HG02571 (cell line): ENCODE measurements around the gene DLST.

Source experiments
- ATAC-seq: cut with Tn5 transposase; IDR thresholded peaks from one replicate; pipeline ENCODE4 v1.9.1; 2021; ENCODE audit warnings: mild to moderate bottlenecking, moderate library complexity; ENCODE audit not compliant: unreplicated experiment

The DLST gene

GRCh38 chr14:74881431-74882102, at the start of gene DLST:
Gene DLST, plus strand, starts transcription at chr14:74881916. Its CDS starts 38 bp downstream, at chr14:74881954.
- ATAC-seq, result peak; percentile 92

- ATAC-seq, result no peak
Measured at GRCh38 chr14:74832849-74833248, 48.9 kb upstream of the DLST start.

- no peak for ATAC-seq
Measured at GRCh38 chr14:74834692-74835392, 46.9 kb upstream of the DLST start.

DNA sequence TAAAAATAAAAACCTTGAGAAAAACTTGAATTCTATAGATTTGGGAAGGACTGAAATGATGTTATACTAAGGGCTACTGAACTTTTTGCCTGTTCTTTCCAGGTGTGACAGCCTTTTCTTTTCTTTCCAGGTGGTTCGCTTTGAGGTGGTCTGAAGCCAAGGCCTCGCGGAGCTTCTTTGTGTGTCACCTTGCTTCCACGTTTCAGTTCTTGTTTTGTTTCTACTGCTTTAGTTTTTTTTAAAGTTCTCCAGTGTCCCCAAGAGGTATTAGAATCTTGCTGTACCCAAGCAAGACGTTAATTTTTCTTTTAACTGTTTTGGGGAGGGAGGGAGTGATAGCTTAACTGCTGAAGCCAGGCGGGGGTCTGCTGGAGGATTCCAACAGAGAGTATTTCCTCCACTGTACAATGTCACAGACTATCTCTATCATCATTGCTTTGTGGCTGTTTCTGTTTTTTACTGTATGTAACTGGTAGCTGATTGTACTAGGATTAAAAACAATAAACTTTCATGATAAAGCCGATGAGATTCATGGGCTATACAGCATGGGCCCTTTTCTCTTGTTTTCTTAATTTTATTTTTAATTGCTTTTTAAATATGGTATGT, 46.0 kb upstream of the DLST start:
- no peak for ATAC-seq

- no peak for ATAC-seq
Measured at GRCh38 chr14:74836251-74836960, 45.3 kb upstream of the DLST start.

GRCh38 chr14:74838166-74838565, 43.5 kb upstream of the DLST start:
- no peak for ATAC-seq

GRCh38 chr14:74840603-74841030, 41.1 kb upstream of the DLST start:
- peak; percentile 47 for ATAC-seq

GRCh38 chr14:74841230-74842207, 40.2 kb upstream of the DLST start:
- peak; percentile 70 for ATAC-seq

DNA sequence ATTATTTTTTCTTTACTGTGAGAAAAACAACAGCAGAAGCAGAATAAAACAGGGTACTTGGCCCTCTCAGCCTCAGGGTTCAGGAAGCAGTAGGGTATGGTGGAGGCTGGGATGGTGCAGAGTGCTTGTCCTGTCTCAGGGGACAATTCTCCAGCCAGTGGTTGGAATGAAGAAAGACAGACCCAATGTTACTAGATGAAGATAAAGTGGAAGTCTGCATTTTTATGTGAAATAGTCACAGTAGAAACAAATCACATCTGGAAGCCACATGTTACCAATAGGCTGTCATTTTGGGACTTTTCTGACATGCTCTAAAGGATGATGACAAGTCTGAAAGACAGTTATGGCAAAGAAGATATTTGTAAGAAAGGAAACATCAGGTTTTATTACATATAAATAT, 38.1 kb upstream of the DLST start:
- no peak for ATAC-seq

GRCh38 chr14:74846168-74846567, 35.5 kb upstream of the DLST start:
- no peak for ATAC-seq

DNA sequence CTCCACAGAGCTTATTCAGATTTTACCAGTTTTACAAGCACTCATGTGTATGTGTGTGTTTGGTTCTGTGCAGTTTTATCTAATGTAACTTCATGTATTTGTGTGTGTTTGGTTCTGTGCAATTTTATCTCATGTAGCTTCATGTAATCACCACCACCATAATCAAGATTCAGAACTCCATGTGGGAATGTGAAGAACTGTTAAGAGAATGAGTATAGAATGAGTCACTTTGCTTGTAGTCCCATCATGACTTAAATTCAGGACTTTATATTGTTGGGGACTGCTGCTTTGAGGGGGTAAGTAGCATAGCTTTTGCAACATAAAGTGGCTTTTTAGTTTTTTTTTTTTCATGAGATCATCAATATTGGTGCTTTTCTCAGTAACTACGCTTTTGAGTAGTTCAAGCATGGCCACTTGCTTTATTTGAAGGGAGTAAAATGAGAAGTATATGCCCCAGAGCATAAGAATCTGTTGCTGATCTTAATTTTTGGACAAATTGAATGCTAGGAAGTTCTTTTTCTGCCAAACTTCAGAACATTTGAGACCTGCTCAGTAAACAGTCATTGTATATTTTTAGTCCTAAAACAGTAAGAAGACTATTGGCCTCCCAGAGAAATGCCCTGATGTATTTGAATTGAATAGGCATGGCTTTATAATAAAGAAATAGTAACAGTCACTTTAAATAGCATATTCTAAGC, 34.6 kb upstream of the DLST start:
- no peak for ATAC-seq

- ATAC-seq, result no peak
Measured at GRCh38 chr14:74848768-74849167, 32.9 kb upstream of the DLST start.

DNA sequence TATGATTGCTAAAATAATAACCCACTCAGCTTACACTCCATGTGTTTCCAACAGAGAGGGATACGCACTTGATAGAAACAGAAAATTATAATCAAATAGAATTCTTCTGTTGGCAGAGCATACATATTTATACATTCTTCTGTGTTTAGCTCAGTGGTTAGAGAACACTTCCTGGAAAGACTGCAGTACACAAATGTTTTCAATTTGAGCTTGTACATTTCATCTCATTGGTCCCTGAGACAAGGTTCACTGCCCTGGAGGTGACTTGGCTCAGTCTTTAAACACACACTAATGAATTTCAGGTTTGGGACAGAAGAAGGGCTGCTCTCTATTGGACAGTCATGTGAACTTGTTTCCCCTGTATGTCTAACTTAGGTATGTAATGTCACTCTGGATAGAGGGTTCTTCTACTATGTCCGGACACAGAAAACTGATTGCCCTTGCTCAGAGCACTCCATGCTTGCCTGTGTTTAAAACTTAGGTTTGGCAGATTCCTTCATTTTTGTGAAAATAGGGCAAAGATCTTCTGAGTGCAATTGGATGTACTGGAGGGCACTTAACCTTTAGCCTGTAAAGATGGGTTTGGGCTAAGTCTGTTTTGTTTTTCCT, 28.7 kb upstream of the DLST start:
- ATAC-seq, result no peak

GRCh38 chr14:74853581-74853980, 28.1 kb upstream of the DLST start:
- ATAC-seq, result no peak

- ATAC-seq, result no peak
Measured at GRCh38 chr14:74855021-74855420, 26.7 kb upstream of the DLST start.

GRCh38 chr14:74855945-74856344, 25.8 kb upstream of the DLST start:
- ATAC-seq, result no peak

GRCh38 chr14:74856366-74856765, 25.4 kb upstream of the DLST start:
- ATAC-seq, result no peak

DNA sequence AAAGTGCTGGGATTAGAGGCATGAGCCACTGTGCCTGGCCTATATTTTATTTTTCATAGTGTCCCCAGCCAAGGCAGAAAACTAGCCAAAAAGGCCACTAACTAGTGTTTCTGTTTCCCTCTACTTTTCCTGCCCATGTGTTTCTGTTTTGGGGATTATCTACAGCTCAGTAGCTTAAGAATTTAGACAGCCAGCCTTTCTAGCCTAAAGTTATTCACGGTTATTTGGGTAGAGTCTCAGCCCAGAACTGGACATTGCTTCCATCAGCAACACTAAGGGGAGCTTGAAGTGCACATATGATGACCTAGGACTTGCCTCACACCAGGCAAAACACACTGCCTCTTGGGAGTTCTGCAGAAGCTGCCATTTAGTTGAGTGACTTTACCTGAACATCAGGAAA, 23.7 kb upstream of the DLST start:
- ATAC-seq, result no peak
